HCT116 (cell line): Measurements from ENCODE around the gene CHST8. TPM values are rescaled to one million over a fixed set of nuclear protein-coding genes. Genes with fewer than 3 reads are reported as not detected.

Source experiments
- ATAC-seq: fragments of 200-7000 bp; cut with Tn5 transposase; 2 replicates; pipeline ENCODE4 v1.9.1; 2020; ENCODE audit warnings: mild to moderate bottlenecking, moderate library complexity
- BruUV-seq: library from RNA; stranded (reverse); fragments of 400-500 nt; replicated peaks from 2 replicates; lab custom pipeline; 2021; lab: Mats Ljungman, UMichigan
- CTCF ChIA-PET: fragments of 300-600 bp; sonication (Branson Sonifier 250); formaldehyde crosslinking; loops from one replicate; lab custom pipeline; 2021; ENCODE audit warnings: antibody characterized with exemption; lab: Charles Lee
- POLR2A ChIA-PET: fragments of 300-600, 350-600 bp; sonication (Branson Sonifier 250); formaldehyde crosslinking; loops from one replicate; lab custom pipeline; 2021; ENCODE audit warnings: antibody characterized with exemption; lab: Charles Lee
- RAD21 ChIA-PET, 2 experiments: fragments of 300-600 bp; sonication (Branson Sonifier 250); formaldehyde crosslinking; loops; one replicate each; lab custom pipeline; 2023; ENCODE audit warnings: low total read pairs in 2 of 2; ENCODE audit not compliant: uncharacterized antibody in 2 of 2, unreplicated experiment in 2 of 2, low non-redundant PET in 1 of 2; lab: Charles Lee
- DNase-seq: peaks from one replicate; pipeline ENCODE4 v3.0.0-alpha.2; 2010; ENCODE audit warnings: low read depth, low spot score
- H2AFZ ChIP-seq: fragments of 200-600 bp; shearing (Covaris generic), sonication (generic); 2 replicates; pipeline ENCODE4 v1.6.1; 2017; ENCODE audit warnings: low read depth, mixed run types, mixed read lengths, antibody characterized with exemption, low read length; ENCODE audit not compliant: poor library complexity, severe bottlenecking
- H3K27ac ChIP-seq: 2 replicates; pipeline ENCODE4 v1.5.1; 2012; ENCODE audit warnings: low read depth, low read length
- H3K27me3 ChIP-seq: fragments of 200-600 bp; sonication (generic); 2 replicates; pipeline ENCODE4 v1.6.1; 2016; ENCODE audit warnings: mixed run types, low read length, mixed read lengths; ENCODE audit not compliant: insufficient read depth
- H3K36me3 ChIP-seq, 2 experiments: fragments of 200-500 bp in 1 of 2; fragments of 200-600 bp in 1 of 2; sonication (Bioruptor generic) in 1 of 2; sonication (generic) in 1 of 2; 2 replicates each; pipeline versions ENCODE4 v1.5.1 to v1.6.1; 2014 to 2016; ENCODE audit warnings: low read length in 2 of 2, inconsistent platforms in 1 of 2, mixed read lengths in 1 of 2, mixed run types in 1 of 2; ENCODE audit not compliant: insufficient read depth in 2 of 2, control insufficient read depth in 1 of 2
- H3K4me1 ChIP-seq, 2 experiments: fragments of 200-600 bp in 1 of 2; sonication (generic) in 1 of 2; 2 replicates each; pipeline versions ENCODE4 v1.5.1 to v1.6.1; 2012 to 2017; ENCODE audit warnings: low read length in 2 of 2, inconsistent platforms in 1 of 2, mild to moderate bottlenecking in 1 of 2, mixed read lengths in 1 of 2, mixed run types in 1 of 2, moderate library complexity in 1 of 2; ENCODE audit not compliant: insufficient read depth in 2 of 2, control insufficient read depth in 1 of 2
- H3K4me2 ChIP-seq: fragments of 200-600 bp; sonication (generic); 2 replicates; pipeline ENCODE4 v1.6.1; 2017; ENCODE audit warnings: mixed run types, low read length, mixed read lengths
- H3K4me3 ChIP-seq, 2 experiments: fragments of 200-600 bp in 1 of 2; sonication (generic) in 1 of 2; replicated peaks in 1 of 2; 2 replicates each; pipeline ENCODE4 v1.5.1; 2011 to 2016; ENCODE audit warnings: low read length in 2 of 2, control low read depth in 1 of 2, low read depth in 1 of 2, mild to moderate bottlenecking in 1 of 2, mixed read lengths in 1 of 2, mixed run types in 1 of 2
- H3K79me2 ChIP-seq: fragments of 200-600 bp; sonication (generic); 2 replicates; pipeline ENCODE4 v1.6.1; 2017; ENCODE audit warnings: mild to moderate bottlenecking, mixed run types, low read length, moderate library complexity, mixed read lengths; ENCODE audit not compliant: insufficient read depth
- H3K9ac ChIP-seq: fragments of 200-600 bp; sonication (generic); 2 replicates; pipeline ENCODE4 v1.6.1; 2016; ENCODE audit warnings: low read length, mixed read lengths
- H3K9me2 ChIP-seq: fragments of 200-600 bp; sonication (generic), shearing (Covaris generic); 2 replicates; pipeline ENCODE4 v1.6.1; 2017; ENCODE audit warnings: mixed run types, mild to moderate bottlenecking, moderate library complexity; ENCODE audit not compliant: insufficient read depth
- H3K9me3 ChIP-seq, 2 experiments: fragments of 200-500 bp in 1 of 2; fragments of 200-600 bp in 1 of 2; sonication (Bioruptor generic) in 1 of 2; sonication (generic) in 1 of 2; 2 replicates each; pipeline ENCODE4 v1.6.1; 2014 to 2017; ENCODE audit warnings: low read length in 2 of 2, mixed read lengths in 2 of 2, inconsistent platforms in 1 of 2, low read depth in 1 of 2, mild to moderate bottlenecking in 1 of 2, mixed run types in 1 of 2, moderate library complexity in 1 of 2; ENCODE audit not compliant: control insufficient read depth in 1 of 2, insufficient read depth in 1 of 2
- H4K20me1 ChIP-seq: fragments of 200-600 bp; sonication (generic), shearing (Covaris generic); 2 replicates; pipeline ENCODE4 v1.6.1; 2017; ENCODE audit warnings: mixed run types, mild to moderate bottlenecking, moderate library complexity; ENCODE audit not compliant: insufficient read depth
- CBX3 ChIP-seq: IDR thresholded peaks from 2 replicates; pipeline ENCODE4 v1.6.1; 2012; ENCODE audit warnings: low read depth
- EZH2phosphoT487 ChIP-seq: fragments of 200-600 bp; IDR thresholded peaks from 2 replicates; pipeline ENCODE4 v1.6.1; 2018; ENCODE audit warnings: antibody characterized with exemption, borderline replicate concordance
- FOSL1 ChIP-seq: IDR thresholded peaks from 2 replicates; pipeline ENCODE4 v1.6.1; 2012; ENCODE audit warnings: low read depth
- JUND ChIP-seq: IDR thresholded peaks from 2 replicates; pipeline ENCODE4 v1.6.1; 2012
- SP1 ChIP-seq: IDR thresholded peaks from 2 replicates; pipeline ENCODE4 v1.6.1; 2012; ENCODE audit warnings: low read depth
- YY1 ChIP-seq: IDR thresholded peaks from 2 replicates; pipeline ENCODE4 v1.6.1; 2011; ENCODE audit warnings: low read length, low read depth, moderate library complexity, mild to moderate bottlenecking; ENCODE audit not compliant: insufficient replicate concordance; ENCODE audit errors: extremely low read depth
- ZFX ChIP-seq: fragments of 450-650 bp; IDR thresholded peaks from 2 replicates; pipeline ENCODE4 v1.6.1; 2017
- ZNF274 ChIP-seq: fragments of 200-500 bp; sonication (Bioruptor generic); IDR thresholded peaks from 2 replicates; pipeline ENCODE4 v1.6.1; 2014; ENCODE audit warnings: mild to moderate bottlenecking, low read depth, low read length, inconsistent platforms
- intact Hi-C: fragments of 100-400 bp; cut with micrococcal nuclease; formaldehyde crosslinking; loops from 2 replicates; pipeline ENCODE4 v1.10.0; 2022
- total RNA-seq: library from RNA; stranded (reverse); gene quantifications from one replicate; pipeline ENCODE4 v1.2.1, GENCODE V29; 2021; ENCODE audit not compliant: unreplicated experiment
- TF ChIP-seq, protein P1 (sequence below): IDR thresholded peaks from 2 replicates; pipeline ENCODE4 v1.6.1; 2012
- TF ChIP-seq, protein P2 (sequence below): IDR thresholded peaks from 2 replicates; pipeline ENCODE4 v1.6.1; 2012; ENCODE audit warnings: low read depth
- TF ChIP-seq, protein P3 (sequence below): IDR thresholded peaks from 2 replicates; pipeline ENCODE4 v1.6.1; 2011; ENCODE audit warnings: mild to moderate bottlenecking, low read length, moderate library complexity; ENCODE audit not compliant: insufficient replicate concordance; ENCODE audit errors: extremely low read depth

CHST8 gene
- total RNA-seq, 1 experiment from 2014 or later, result not detected

DNA sequence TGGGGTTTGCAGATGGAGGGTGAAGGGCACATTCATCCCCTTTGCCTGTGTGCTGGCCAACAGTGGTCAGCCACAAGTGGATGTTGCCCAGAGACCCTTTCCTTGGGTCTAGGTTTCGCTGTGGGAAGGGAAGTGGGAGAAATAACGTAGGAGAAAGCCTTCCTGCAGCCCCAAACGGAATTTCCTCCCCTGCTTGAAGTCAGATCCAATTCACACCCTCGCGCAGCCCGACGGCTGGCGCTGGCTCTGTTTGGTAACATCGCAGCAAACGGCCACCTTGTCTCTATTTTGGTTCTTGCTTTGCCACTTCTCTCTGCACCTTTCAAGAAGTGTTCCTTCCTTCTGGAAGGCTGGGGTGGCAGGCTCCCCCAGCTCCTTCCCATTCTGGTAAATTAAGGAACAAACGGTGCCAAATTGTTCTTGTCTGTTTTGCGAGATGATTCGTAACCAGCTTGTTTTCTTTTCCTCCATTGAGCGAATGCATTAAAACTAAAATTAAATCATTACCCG lies 45.4 kb downstream of the CHST8 start:
- no peaks in the 10 kb centered on the region for H4K20me1 ChIP-seq
- H3K27ac ChIP-seq, result no peak overlapping the region
- CTCF ChIA-PET, result no interaction called here
- H3K9me2 ChIP-seq, result no peaks in the 10 kb centered on the region
- no peak for ATAC-seq
- H2AFZ ChIP-seq, result no peak overlapping the region
- no TSS peak for BruUV-seq
- no peak overlapping the region for H3K4me3 ChIP-seq
- intact Hi-C loops, result no loop called here
- POLR2A ChIA-PET, result no interaction called here
- RAD21 ChIA-PET, result no interaction called here
- no peaks in the 10 kb centered on the region for H3K79me2 ChIP-seq
- no peak overlapping the region for H3K9ac ChIP-seq
- no peak overlapping the region for H3K4me2 ChIP-seq
- DNase-seq, result no peak
- TF ChIP-seq CBX3 (no peak), EZH2phosphoT487 (no peak), ZNF274 (no peak), JUND (no peak), ZFX (no peak), YY1 (no peak), FOSL1 (no peak), SP1 (no peak)
- TF ChIP-seq, protein P1, sequence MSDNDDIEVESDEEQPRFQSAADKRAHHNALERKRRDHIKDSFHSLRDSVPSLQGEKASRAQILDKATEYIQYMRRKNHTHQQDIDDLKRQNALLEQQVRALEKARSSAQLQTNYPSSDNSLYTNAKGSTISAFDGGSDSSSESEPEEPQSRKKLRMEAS, result no peak
- TF ChIP-seq, protein P2, sequence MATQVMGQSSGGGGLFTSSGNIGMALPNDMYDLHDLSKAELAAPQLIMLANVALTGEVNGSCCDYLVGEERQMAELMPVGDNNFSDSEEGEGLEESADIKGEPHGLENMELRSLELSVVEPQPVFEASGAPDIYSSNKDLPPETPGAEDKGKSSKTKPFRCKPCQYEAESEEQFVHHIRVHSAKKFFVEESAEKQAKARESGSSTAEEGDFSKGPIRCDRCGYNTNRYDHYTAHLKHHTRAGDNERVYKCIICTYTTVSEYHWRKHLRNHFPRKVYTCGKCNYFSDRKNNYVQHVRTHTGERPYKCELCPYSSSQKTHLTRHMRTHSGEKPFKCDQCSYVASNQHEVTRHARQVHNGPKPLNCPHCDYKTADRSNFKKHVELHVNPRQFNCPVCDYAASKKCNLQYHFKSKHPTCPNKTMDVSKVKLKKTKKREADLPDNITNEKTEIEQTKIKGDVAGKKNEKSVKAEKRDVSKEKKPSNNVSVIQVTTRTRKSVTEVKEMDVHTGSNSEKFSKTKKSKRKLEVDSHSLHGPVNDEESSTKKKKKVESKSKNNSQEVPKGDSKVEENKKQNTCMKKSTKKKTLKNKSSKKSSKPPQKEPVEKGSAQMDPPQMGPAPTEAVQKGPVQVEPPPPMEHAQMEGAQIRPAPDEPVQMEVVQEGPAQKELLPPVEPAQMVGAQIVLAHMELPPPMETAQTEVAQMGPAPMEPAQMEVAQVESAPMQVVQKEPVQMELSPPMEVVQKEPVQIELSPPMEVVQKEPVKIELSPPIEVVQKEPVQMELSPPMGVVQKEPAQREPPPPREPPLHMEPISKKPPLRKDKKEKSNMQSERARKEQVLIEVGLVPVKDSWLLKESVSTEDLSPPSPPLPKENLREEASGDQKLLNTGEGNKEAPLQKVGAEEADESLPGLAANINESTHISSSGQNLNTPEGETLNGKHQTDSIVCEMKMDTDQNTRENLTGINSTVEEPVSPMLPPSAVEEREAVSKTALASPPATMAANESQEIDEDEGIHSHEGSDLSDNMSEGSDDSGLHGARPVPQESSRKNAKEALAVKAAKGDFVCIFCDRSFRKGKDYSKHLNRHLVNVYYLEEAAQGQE, result no peak
- TF ChIP-seq, protein P3, sequence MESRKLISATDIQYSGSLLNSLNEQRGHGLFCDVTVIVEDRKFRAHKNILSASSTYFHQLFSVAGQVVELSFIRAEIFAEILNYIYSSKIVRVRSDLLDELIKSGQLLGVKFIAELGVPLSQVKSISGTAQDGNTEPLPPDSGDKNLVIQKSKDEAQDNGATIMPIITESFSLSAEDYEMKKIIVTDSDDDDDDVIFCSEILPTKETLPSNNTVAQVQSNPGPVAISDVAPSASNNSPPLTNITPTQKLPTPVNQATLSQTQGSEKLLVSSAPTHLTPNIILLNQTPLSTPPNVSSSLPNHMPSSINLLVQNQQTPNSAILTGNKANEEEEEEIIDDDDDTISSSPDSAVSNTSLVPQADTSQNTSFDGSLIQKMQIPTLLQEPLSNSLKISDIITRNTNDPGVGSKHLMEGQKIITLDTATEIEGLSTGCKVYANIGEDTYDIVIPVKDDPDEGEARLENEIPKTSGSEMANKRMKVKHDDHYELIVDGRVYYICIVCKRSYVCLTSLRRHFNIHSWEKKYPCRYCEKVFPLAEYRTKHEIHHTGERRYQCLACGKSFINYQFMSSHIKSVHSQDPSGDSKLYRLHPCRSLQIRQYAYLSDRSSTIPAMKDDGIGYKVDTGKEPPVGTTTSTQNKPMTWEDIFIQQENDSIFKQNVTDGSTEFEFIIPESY, result no peak
- H3K27me3 ChIP-seq, result peaks cover 38% of the 10 kb centered on the region
- no peaks in the 10 kb centered on the region for H3K36me3 ChIP-seq
- H3K4me1 ChIP-seq, result no peaks in the 10 kb centered on the region
- no peaks in the 10 kb centered on the region for H3K9me3 ChIP-seq
